ES-I3 (cell line): ENCODE measurements around the gene CDKN2B.
"Not testable (repeated sequence)": the region's sequence is repeated elsewhere in the genome, so short reads cannot be mapped to it uniquely, and the experiment has no call there.

Source experiments
- H3K36me3 ChIP-seq: 2 replicates; pipeline ENCODE4 v1.6.1; 2013; ENCODE audit warnings: mild to moderate bottlenecking, low read length, control low read depth, moderate library complexity; ENCODE audit not compliant: insufficient read depth
- H3K4me1 ChIP-seq: 2 replicates; pipeline ENCODE4 v1.6.1; 2013; ENCODE audit warnings: mild to moderate bottlenecking, control low read depth, low read length; ENCODE audit not compliant: insufficient read depth
- H3K9ac ChIP-seq: 2 replicates; pipeline ENCODE4 v1.6.1; 2013; ENCODE audit warnings: low read depth, mild to moderate bottlenecking, low read length, moderate library complexity
- H3K9me3 ChIP-seq: 2 replicates; pipeline ENCODE4 v1.6.1; 2013; ENCODE audit warnings: mild to moderate bottlenecking, low read length, moderate library complexity; ENCODE audit not compliant: control insufficient read depth, insufficient read depth

Gene CDKN2B

DNA sequence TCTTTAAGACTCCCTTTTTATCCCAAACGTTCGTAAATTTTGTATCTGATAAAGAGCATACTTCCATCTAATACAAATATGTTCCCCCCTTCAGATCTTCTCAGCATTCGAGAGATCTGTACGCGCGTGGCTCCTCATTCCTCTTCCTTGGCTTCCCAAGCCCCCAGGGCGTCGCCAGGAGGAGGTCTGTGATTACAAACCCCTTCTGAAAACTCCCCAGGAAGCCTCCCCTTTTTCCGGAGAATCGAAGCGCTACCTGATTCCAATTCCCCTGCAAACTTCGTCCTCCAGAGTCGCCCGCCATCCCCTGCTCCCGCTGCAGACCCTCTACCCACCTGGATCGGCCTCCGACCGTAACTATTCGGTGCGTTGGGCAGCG, 34.8 kb downstream of the CDKN2B start:
- no peaks in the 10 kb centered on the region for H3K36me3 ChIP-seq
- H3K9ac ChIP-seq = peak overlapping the region; percentile 78
- H3K9me3 ChIP-seq = no peaks in the 10 kb centered on the region
- H3K4me1 ChIP-seq = no peaks in the 10 kb centered on the region

DNA sequence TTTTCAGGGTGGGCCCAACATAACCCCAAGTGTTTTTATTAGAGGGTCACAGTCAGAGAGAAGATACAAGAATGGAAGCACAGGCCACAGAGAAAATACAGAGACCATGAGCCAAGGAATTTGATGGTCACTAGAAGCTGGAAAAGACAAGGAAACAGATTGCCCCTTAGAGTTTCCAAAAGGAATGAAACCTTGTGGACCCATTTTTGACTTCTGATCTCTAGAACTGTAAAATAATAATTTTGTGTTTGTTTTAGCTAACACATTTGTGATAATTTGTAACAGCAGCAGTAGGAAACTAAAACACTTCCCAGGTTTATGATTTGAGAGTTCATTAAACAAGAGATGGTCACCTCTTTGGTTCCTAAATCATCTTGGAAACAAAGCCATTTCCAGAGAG, 36.7 kb downstream of the CDKN2B start:
- Histone ChIP-seq H3K9me3 (no peaks in the 10 kb centered on the region), H3K36me3 (no peaks in the 10 kb centered on the region), H3K4me1 (peaks cover 3% of the 10 kb centered on the region), H3K9ac (no peak overlapping the region)

DNA sequence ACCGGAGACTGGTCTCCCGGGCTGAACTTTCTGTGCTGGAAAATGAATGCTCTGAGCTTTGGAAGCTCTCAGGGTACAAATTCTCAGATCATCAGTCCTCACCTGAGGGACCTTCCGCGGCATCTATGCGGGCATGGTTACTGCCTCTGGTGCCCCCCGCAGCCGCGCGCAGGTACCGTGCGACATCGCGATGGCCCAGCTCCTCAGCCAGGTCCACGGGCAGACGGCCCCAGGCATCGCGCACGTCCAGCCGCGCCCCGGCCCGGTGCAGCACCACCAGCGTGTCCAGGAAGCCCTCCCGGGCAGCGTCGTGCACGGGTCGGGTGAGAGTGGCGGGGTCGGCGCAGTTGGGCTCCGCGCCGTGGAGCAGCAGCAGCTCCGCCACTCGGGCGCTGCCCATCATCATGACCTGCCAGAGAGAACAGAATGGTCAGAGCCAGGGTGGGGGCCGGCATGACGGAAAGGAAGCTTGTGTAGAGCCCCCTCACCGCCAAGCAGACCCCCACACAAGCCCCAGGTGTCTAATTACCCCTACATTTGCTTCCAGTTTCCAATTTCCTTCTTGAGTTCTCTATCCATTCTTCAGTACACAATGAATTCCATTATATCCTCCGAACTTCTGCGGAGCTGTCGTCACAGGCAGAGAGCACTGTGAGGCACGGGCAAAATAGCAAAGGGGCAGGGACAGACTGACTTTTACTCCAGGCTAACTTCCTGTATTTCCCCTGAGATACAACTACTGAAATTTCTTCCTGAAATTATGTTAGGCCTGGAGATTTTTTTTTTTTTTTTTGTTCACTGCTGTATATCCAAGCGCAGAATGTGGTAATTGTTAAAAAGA, 38.1 kb downstream of the CDKN2B start:
- Histone ChIP-seq H3K9ac (peak overlapping the region; percentile 17; the same call in 1 of the 2 replicates), H3K9me3 (no peaks in the 10 kb centered on the region), H3K36me3 (no peaks in the 10 kb centered on the region), H3K4me1 (peaks cover 7% of the 10 kb centered on the region)

DNA sequence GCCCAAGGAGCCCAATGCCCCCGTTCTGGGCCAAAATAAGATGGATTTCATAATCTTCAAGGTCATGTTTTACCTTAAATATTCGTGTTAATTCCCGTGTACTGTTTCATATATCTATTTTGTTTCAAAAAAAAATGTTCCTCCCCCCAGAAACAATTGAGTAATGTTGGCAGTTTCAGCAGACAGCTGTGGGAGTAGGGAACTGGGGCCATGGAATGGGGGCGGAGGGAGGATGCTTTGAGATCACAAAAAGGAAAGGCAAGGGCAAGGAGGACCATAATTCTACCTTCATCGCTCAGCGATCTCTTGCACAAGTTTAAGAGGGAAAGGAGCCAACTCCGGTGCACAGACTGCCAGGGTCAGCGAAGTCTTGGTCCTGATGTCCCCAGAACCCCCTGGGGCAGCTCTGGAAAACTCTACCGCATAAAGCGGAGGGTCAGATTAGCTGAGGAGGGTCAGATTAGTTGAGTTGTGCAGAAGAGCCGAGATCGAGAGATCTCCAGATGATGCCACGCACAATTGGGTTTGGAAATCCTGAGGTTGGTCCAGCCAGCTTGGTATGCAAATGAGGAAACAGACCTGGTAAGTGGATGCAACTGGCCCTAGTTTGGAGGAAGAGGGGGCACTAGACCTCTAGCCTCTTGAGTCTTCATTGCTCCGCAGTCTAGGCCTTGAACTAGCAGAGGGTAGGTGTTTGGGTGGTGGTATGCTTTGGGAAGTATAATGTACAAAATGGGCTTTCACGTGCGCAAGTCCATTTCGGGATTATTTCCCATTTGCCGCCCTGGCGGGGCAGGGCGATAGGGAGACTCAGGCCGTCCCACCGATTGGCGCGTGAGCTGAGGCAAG, 38.9 kb downstream of the CDKN2B start:
- Histone ChIP-seq H3K9me3 (no peaks in the 10 kb centered on the region), H3K4me1 (peaks cover 7% of the 10 kb centered on the region), H3K9ac (no peak overlapping the region), H3K36me3 (no peaks in the 10 kb centered on the region)

DNA sequence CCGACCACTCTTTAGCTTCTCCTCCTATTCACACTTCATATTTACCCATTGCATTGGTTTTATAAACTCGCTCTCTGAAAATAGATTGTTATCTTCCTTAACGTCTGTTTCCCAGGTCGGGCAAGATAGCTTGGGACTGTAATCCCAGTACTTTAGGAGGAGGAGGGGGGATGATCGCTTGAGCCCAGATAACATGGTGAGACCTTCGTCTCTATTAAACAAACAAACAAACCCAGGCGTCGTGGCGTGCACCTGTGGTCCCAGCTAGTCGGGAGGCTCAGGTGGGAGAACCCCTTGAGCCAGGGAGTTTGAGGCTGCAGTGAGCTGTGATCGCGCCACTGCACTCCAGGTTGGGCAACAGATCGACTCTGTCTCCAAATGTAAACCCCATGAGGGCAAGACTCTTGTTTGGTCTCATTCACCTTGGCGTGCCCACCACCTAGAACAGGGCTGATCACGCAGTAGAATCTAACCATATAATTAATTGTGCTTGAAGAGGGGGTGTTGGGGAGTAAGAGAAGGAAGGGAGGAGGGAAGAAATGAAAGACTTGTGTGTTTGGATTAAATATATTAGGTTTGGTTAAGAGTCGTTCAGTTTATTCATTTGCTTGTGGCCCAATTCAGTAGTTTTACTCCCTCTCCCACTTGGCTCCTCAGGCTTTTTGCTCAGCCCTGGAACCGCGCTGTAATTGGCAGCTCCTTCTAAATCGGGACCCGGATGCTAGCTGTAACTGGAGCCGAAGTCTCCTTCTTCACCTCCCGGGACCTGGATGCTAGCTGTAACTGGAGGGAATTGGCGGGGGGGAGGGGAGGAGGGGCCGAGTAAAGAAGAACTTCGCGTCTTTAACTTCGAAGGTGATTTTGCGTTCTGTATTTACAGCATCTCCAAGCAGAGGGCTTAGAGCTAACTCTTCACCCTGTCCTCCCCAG, 39.8 kb downstream of the CDKN2B start:
- no peaks in the 10 kb centered on the region for H3K9me3 ChIP-seq
- peaks cover 7% of the 10 kb centered on the region for H3K4me1 ChIP-seq
- peak overlapping the region; percentile 24; the same call in 1 of the 2 replicates for H3K9ac ChIP-seq
- no peaks in the 10 kb centered on the region for H3K36me3 ChIP-seq

DNA sequence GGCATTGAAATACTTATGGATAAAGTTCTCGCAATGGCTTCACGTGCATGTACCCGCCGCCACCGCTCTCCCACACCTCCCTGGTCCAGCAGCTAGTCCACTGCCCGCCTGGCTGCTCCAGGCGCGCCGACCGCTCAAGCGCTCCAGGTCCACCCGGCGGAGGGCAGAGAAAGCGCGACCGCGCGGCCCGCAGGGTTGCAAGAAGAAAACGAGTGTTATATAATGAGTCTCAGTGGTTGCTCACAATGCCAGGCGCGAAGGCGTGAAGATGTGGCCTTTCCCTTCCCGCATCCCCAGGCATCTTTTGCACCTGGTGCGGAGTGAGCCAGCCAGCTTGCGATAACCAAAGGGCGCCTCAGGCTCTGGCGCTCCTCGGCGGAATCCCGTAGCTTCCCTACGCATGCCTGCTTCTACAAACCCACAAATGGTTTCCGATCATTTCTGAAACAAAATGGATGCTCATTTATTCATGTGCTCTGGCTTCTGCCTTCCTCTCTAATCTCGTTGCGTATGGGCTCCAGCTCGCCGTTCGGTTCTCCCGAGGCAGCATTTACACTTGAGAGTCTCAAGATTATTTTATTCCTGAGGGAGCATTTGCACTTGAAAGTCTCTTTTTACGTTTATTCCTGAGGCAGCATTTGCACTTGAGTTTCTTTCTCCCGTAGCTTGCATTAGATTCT, 40.6 kb downstream of the CDKN2B start:
- Histone ChIP-seq H3K36me3 (no peaks in the 10 kb centered on the region), H3K9me3 (no peaks in the 10 kb centered on the region)

DNA sequence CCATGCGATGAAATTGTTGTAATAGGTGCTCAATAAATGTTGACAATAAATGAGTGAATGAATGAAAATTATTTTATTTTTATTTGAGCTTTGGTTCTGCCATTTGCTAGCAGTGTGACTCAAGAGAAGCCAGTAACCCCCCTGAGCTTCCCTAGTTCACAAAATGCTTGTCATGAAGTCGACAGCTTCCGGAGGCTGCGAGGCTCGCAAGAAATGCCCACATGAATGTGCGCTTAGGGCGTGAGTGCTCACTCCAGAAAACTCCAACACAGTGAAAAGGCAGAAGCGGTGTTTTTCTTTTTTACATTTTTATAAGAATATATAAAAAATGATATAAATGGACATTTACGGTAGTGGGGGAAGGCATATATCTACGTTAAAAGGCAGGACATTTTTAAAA, 41.4 kb downstream of the CDKN2B start:
- Histone ChIP-seq H3K4me1 (peaks cover 7% of the 10 kb centered on the region), H3K36me3 (no peaks in the 10 kb centered on the region), H3K9ac (peak overlapping the region; percentile 28; the same call in 1 of the 2 replicates), H3K9me3 (no peaks in the 10 kb centered on the region)

More for the DNA sequence above, 40.6 kb downstream of the CDKN2B start:
- Histone ChIP-seq H3K9ac (peak overlapping the region; percentile 28; the same call in 1 of the 2 replicates), H3K4me1 (peaks cover 7% of the 10 kb centered on the region)

DNA sequence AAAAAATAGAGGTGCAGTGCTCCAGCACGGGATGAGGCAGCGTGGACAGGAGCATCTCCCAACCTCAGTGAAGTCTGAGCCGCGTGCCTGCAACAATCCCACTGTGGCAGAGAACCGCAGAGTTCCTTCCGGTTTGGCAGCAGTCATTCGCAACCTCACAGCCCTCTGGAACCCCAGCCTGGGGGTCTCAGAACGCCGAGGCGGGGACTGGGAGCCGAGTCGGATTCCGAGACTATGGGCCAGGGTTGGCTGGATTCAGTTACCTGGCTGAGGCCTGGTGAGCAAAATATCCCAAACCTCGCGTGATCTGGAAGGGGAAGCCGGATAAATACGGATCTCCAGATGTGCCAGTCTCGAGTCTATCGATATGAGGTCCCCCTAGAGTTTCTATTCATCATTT, 41.9 kb downstream of the CDKN2B start:
- peak overlapping the region; percentile 10; the same call in 1 of the 2 replicates for H3K9ac ChIP-seq
- no peaks in the 10 kb centered on the region for H3K9me3 ChIP-seq
- no peaks in the 10 kb centered on the region for H3K36me3 ChIP-seq
- peaks cover 7% of the 10 kb centered on the region for H3K4me1 ChIP-seq

DNA sequence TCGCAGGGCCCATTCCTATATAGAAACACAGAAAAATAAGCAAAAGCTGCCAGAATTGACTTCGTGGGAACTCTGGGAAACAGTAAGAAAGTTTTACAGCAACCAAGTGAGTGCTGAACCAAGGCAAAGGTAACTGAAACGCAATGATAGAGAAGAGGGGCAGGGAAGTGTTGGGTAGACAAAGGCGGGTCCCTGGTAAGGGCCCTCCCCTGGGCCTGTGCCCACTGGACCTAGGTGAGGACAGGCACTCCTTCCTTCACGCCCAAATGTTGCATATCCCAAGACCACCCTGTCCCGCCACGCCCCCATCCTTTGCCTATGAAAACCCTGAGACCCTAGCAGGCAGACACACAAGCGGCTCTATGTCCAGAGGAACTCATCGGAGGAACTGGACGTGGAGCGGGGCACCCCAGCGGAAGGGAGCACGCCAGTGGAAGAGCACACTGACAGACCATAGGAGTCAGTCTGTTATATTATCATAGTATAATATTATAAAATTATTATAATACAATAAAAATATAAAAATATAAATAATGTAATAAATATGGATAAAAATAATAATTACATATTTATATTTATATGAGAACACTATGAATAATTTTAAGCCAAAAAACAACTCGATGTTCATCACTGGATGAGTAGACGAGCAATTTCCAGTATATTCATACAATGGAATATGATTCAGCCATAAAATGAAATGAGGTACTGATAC, 42.8 kb downstream of the CDKN2B start:
- Histone ChIP-seq H3K9ac (no peak overlapping the region), H3K4me1 (peaks cover 7% of the 10 kb centered on the region), H3K36me3 (no peaks in the 10 kb centered on the region), H3K9me3 (no peaks in the 10 kb centered on the region)

DNA sequence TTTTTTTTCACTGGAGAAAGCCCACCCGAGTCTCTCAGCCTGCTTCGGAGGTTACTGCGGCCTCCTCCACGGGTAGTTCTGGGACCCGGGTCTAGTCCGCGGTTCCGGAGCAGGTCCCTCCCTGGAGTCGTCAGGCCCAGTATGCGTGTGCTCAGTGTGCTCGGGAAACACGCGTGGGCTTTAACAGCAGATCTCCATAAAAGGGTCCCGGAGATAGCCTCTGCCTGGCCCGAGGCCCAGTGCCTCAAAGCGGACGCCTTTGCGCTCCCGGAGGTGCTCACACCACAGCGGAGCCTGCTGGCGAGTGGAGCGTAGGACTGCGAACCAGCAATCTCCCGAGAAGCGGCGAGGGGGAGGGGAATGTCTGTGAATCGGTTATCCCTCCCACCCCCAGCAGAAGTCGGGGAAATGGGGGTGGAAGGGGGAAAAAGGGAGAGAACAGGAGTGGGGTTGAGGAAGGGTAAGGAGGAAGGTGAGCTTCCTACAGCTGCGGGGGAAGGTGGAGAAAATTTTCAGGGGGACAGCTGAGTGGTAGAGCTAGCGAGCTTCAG, 43.6 kb downstream of the CDKN2B start:
- H3K36me3 ChIP-seq = no peaks in the 10 kb centered on the region
- peaks cover 7% of the 10 kb centered on the region for H3K4me1 ChIP-seq
- H3K9ac ChIP-seq = peak overlapping the region; percentile 49; the same call in 1 of the 2 replicates
- no peaks in the 10 kb centered on the region for H3K9me3 ChIP-seq

DNA sequence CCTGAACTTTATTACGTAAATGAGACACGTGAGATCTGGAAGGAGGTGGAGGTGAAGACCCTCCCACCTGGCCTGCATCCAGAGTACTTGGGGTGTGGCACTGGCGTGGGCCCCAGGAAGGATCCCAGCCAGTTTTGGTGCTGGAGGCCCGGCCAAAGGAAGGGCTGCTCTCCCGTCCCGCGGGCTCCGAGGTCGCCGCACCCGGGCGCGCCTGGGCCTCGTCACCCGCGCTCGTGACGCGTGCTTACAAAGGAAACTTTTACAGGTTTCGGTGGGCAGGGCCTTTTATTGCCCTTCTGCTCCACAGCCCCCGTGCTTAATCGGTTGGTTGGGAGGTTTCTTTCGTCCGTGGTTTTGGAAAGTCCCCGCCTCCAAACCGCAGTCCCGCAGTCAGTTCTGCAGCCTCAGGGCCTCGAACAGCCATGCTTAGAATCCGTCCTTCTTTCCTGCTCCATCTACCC, 44.1 kb downstream of the CDKN2B start:
- Histone ChIP-seq H3K4me1 (peaks cover 7% of the 10 kb centered on the region), H3K9me3 (no peaks in the 10 kb centered on the region), H3K36me3 (no peaks in the 10 kb centered on the region), H3K9ac (peak overlapping the region; percentile 49; the same call in 1 of the 2 replicates)

DNA sequence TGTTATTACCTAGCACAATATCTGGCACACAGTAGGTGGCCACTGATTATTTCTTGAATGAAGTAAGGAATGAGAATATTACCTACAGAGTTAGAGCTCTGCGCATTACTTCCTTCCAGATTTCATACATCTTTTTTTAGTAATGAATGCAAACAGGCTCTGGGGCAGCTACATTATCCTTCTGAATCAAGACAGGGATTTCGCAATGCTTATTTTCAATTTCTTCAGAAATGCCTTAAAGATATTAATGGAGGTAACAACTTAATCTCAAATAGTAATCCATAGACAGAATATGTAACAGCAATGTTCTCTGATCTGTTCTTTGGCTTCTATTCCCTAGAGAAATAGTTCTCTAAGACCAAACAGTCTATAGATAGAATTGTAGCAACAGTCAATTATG, 47.5 kb downstream of the CDKN2B start:
- no peaks in the 10 kb centered on the region for H3K36me3 ChIP-seq
- peaks cover under 1% of the 10 kb centered on the region for H3K4me1 ChIP-seq
- no peaks in the 10 kb centered on the region for H3K9me3 ChIP-seq
- no peak overlapping the region for H3K9ac ChIP-seq

DNA sequence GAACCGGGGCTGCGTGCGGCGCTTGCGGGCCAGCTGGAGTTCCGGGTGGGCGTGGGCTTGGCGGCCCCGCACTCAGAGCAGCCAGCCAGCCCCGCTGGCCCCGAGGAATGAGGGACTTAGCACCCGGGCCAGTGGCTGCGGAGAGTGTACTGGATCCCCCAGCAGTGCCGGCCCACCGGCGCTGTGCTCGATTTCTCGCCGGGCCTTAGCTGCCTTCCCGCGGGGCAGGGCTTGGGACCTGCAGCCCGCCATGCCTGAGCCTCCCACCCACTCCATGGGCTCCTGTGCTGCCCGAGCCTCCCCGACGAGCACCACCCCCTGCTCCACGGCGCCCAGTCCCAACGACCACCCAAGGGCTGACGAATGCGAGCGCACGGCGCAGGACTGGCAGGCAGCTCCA, 49.8 kb downstream of the CDKN2B start:
- not testable (repeated sequence) for H3K9me3 ChIP-seq, H3K36me3 ChIP-seq, H3K4me1 ChIP-seq, H3K9ac ChIP-seq
